Neural progenitor cell (in vitro differentiated cells): ENCODE data around the gene MCUR1.

Experiments
- CTCF ChIP-seq: fragments of 200-600 bp; sonication (generic); IDR thresholded peaks from 2 replicates; pipeline ENCODE4 v1.5.1; 2017; ENCODE audit warnings: antibody characterized with exemption, mild to moderate bottlenecking
- EZH2 ChIP-seq: fragments of 200-600 bp; sonication (generic); IDR thresholded peaks from 2 replicates; pipeline ENCODE4 v1.6.1; 2017; ENCODE audit warnings: antibody characterized with exemption, mild to moderate bottlenecking, moderate library complexity

GRCh38 chr6:13769655-13770053, 44.7 kb downstream of the MCUR1 start:
- TF ChIP-seq CTCF (peak; percentile 19), EZH2 (no peak)
